NCI-H2107 (cell line): ENCODE measurements around the gene PHOSPHO1.
"Not testable (repeated sequence)": the region's sequence is repeated elsewhere in the genome, so short reads cannot be mapped to it uniquely, and the experiment has no call there.

Source experiments
- DNase-seq: peaks from one replicate; lab custom pipeline; 2025; lab: John Stamatoyannopoulos, UW

The PHOSPHO1 gene

DNA sequence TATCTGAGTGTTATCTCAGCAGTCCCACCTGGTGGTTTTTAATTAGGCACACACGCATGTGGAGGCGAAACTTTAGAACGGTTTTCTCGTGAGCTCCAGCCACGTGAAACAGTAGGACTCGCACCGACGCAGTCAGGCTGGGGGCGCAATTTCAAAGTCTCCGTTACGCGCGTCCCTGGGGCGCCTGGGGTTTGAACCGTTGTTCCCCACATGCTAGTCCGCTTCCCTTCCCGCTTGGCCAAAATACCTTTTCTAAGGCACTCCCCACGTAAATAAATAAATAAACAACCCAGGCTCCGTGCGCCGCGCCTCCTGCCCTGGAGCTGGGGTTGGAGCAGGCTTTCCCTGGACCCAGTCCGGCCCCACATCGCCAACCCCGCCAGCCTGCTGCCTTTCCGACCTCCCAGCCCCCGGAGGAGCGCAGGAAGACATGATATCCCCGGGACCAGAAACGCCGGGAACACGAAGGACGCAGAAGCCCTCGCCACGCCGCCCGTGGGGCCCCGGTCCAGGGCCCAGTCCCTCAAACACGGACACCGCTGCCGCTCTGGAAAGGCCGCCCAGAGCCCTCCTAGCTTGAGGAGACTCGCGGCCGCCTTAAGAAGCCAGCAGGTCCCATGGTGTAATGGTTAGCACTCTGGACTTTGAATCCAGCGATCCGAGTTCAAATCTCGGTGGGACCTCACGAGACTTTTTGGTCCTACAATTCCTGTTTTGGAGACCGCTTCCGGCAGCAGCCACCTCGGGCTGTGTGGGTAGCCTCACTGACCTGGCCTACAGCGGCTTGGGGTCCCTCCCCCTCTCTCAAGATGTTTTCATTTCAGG lies 38.5 kb downstream of the PHOSPHO1 start:
- peak; percentile 82 for DNase-seq

DNA sequence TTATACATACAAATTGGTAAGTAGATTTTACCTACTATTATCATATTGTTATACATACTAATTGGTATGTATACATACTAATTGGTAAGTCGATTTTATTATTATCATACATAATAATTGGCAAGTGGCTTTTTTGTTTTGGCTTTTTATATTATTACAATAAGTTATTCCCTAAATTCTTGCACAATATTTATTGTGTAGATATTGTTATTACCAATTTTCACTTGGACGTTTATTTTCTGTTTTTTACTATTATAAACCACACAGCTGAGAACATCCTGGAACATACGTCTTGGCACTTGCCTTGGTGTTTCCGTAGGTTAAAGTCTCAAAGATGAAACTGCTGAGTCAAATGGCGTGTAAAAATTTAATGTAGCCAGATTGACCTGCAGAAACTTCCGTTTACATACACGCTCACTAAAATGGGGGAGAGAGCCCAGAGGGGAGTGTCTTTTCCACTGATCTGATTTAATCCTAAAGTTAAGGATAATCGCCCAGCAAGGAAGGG lies 39.1 kb downstream of the PHOSPHO1 start:
- no peak for DNase-seq

DNA sequence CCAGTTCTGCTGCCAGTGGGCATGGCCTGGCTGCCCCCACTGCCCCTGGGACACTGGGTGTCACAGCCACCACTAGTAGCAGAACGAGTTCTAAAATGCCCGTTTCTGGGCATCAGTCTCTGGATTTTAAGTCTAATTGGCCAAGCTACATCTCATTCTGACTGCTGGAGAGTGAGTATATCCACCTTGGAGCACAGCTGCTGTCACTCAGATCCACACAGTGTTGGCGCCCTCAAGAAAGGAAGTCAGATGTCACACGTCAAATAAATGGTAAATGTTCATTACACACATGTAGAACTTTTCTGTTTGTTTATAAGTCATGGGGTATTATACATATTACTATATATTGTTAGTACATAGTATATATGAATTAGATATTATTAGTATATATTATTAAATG lies 39.7 kb downstream of the PHOSPHO1 start:
- DNase-seq = no peak

GRCh38 chr17:49187301-49187700 lies 43.3 kb downstream of the PHOSPHO1 start:
- no peak for DNase-seq

DNA sequence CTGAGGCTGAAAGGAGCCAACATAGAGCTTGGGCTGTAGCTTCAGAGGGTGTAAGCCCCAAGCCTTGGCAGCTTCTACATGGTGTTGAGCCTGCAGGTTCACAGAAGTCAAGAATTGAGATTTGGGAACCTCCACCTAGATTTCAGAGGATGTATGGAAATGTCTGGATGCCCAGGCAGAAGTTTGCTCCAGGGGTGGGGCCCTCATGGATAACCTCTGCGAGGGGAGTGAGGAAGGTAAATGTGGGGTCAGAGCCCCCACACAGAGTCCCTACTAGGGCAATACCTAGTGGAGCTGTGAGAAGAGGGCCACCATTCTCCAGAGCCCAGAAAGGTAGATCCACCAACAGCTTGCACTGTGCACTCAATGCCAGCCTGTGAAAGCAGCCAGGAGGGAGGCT lies 45.2 kb downstream of the PHOSPHO1 start:
- DNase-seq = not testable (repeated sequence)

DNA sequence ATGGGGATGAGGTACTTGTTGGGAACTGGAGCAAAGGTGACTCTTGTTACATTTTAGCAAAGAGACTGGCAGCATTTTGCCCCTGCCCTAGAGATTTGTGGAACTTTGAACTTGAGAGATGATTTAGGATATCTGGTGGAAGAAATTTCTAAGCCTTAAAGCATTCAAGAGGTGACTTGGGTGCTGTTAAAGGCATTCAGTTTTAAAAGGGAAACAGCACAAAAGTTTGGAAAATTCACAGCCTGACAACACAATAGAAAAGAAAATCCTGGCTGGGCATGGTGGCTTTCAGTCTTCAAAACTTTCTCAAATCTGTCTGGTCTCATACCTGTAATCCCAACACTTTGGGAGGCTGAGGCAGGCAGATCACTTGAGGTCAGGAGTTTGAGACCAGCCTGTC lies 46.1 kb downstream of the PHOSPHO1 start:
- not testable (repeated sequence) for DNase-seq

DNA sequence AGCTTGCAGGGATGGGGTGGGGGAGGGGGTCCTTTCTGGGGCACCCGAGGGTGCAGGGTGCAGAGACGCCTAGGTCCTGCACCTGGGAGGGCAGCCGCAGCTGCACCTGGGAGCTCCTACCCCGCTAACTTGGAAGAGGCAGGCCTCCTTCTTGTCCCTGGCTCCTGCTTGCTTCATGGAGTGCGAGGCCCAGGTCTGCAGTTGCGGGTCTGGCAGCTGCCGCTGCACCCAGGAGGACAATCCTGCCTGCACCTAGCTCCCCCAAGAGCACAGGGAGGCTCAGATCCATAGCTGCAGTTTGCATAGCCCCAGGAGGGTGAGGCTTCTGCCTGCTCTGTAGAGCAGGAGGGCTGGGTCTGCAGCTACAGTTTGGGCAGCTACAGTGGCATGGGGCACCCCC lies 46.8 kb downstream of the PHOSPHO1 start:
- no peak for DNase-seq

- DNase-seq = no peak
Measured at GRCh38 chr17:49183341-49183740, 47.2 kb downstream of the PHOSPHO1 start.

DNA sequence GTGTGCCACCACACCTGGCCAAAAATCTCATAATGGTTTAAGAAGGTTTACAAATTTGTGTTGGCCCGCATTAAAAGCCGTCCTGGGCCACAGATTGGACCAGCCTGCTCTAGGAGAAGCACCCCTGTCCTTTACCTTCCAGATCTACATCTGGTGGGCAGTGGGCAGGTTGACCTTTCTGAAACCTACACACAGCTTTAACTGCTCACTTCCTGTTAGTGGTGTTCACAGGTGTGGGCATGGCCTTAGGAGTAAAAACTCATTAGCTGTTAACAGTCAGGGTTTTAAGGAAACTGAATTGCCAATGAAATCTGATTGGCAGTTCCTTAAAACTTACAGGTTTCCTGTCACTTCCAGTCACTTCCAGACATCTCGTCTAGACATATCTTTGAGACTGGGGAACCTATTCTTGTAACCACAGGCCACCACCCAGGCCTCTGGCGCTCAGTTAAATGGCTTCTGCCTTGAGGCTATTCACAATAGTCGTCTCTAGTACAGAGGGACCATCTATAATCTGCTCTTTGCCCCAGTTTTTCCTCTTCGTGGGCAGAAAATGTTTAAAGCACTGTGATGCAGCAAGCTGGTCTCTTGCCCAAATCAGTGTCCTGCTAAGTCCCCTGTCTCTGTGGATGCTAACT lies 49.5 kb downstream of the PHOSPHO1 start:
- no peak for DNase-seq

DNA sequence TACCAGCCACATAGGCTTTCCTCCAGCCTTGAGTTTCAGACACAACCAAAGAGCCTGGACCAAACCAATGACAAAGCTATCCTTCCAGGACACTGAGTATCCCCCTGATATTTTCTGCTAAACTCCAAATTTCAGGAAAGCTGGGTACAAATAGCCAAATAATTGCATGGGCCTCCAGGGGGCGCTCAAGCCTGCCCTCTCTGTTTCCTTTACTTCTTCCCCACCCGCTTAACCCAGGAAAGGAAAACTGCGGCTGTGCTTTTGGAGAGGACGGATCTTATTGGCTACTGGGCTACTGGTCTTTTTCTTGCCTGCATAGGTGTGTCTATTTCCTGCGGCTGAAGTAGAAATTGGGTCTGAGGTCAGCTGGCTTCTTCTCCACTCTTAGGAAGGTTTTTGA lies 50.3 kb downstream of the PHOSPHO1 start:
- no peak for DNase-seq

DNA sequence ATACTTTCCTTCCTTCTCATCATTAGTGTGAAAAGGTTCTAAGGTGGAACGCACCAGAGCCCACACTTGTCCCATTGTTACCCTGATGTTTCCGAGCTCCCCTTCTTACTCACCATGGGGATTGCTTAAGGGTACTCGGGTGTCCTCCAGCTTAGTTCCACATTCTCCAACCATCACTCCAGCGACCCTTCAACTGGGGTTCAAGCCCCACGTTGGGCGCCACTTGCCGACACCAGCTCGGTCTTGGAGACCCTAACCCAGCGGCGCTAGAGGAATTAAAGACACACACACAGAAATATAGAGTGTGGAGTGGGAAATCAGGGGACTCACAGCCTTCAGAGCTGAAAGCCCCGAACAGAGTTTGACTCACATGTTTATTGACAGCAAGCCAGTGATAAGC lies 54.6 kb downstream of the PHOSPHO1 start:
- not testable (repeated sequence) for DNase-seq
